GM21381 (cell line): ENCODE data around the gene TACC3.
"Not testable (repeated sequence)": the region's sequence is repeated elsewhere in the genome, so short reads cannot be mapped to it uniquely, and the experiment has no call there.

Experiments used
- ATAC-seq: cut with Tn5 transposase; IDR thresholded peaks from one replicate; pipeline ENCODE4 v1.9.1; 2021; ENCODE audit warnings: mild to moderate bottlenecking, moderate library complexity; ENCODE audit not compliant: unreplicated experiment

The TACC3 gene

GRCh38 chr4:1701671-1702070 is 19.6 kb upstream of the TACC3 start:
- ATAC-seq = not testable (repeated sequence)

GRCh38 chr4:1703867-1704266 is 17.5 kb upstream of the TACC3 start:
- ATAC-seq = no peak

- ATAC-seq = no peak
Measured at GRCh38 chr4:1705732-1706131, 15.6 kb upstream of the TACC3 start.

GRCh38 chr4:1706358-1706757 is 15.0 kb upstream of the TACC3 start:
- ATAC-seq = no peak

GRCh38 chr4:1708581-1708980 is 12.7 kb upstream of the TACC3 start:
- ATAC-seq = no peak

- no peak for ATAC-seq
Measured at GRCh38 chr4:1711055-1711570, 10.2 kb upstream of the TACC3 start.

GRCh38 chr4:1711571-1712215 is 9.6 kb upstream of the TACC3 start:
- peak; percentile 14 for ATAC-seq

- ATAC-seq = peak; percentile 70
Measured at GRCh38 chr4:1712216-1713002, 8.9 kb upstream of the TACC3 start, which contains the start of gene SLBP. SLBP (minus strand) TSS chr4:1712319; CDS start chr4:1712188, 131 bp downstream.

GRCh38 chr4:1713003-1713851 is 8.1 kb upstream of the TACC3 start:
- no peak for ATAC-seq

GRCh38 chr4:1714303-1715001 is 6.9 kb upstream of the TACC3 start:
- no peak for ATAC-seq

GRCh38 chr4:1715002-1715758 is 6.1 kb upstream of the TACC3 start:
- no peak for ATAC-seq

- no peak for ATAC-seq
Measured at GRCh38 chr4:1716065-1716945, 5.0 kb upstream of the TACC3 start.

- ATAC-seq = no peak
Measured at GRCh38 chr4:1717129-1718094, 3.9 kb upstream of the TACC3 start.

- no peak for ATAC-seq
Measured at GRCh38 chr4:1718095-1718850, 3.0 kb upstream of the TACC3 start.

GRCh38 chr4:1720163-1720983 is 948 bp upstream of the TACC3 start:
- ATAC-seq = peak; percentile 14
